ENCODE data around the gene UTS2B.
"Not testable (repeated sequence)": the region's sequence is repeated elsewhere in the genome, so short reads cannot be mapped to it uniquely, and the experiment has no call there.

Gene UTS2B

DNA sequence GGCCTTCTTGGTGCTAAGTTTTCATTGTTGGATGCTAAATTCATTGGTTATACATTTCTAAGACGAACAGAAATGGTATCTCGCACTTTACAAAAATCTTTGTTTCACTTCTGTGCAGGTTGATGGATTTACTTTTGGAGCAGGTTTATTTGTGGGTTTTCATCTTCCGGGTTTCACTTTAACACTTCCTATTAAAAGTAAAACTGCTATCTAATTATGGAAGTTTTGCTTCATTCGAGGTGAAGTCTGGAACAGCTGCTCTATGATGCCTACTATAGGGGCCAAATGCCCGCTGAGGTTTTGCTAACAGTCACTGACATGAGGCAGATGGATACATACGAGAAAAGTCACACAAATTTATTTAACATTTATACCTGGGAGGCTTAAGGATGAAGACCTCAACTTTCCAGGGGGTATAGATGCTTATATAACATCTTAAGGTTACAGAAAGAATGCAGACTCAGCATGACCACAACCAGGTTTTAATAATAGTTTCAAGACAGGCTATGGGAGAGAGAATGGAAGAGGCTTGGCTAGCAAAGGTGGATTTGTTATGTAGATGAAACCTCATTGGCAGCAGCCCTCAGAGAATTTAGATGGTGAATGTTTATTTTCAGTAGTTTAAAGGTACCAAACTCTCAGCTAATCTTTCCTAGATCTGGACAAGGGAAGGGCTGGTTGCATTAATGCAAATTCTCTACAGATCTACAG is 77.1 kb downstream of the UTS2B start:
- no peak for DNase-seq (ENCODE audit: low read depth, low spot score)
- H3K27ac ChIP-seq = no peak overlapping the region

DNA sequence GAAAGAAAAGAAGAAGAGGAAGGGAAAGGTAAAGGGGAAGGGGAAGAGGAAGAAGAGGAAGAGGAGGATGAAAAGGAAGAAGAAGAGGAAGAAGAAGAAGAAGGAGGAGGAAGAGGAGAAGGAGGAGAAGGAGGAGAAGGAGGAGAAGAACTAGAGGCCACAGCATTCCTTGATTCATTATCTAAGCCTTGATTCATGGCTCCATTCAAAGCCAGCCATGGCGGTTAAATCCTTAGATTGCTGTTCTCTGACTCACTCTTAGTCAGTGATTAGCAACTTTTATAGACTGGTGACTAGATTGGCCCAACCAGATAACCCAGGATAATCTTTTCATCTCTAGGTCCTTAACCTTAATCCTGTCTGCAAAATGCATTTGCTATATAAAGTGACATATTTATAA is 83.7 kb downstream of the UTS2B start:
- peak; percentile 41 for DNase-seq (ENCODE audit: low read depth, low spot score)
- no peak overlapping the region for H3K27ac ChIP-seq

DNA sequence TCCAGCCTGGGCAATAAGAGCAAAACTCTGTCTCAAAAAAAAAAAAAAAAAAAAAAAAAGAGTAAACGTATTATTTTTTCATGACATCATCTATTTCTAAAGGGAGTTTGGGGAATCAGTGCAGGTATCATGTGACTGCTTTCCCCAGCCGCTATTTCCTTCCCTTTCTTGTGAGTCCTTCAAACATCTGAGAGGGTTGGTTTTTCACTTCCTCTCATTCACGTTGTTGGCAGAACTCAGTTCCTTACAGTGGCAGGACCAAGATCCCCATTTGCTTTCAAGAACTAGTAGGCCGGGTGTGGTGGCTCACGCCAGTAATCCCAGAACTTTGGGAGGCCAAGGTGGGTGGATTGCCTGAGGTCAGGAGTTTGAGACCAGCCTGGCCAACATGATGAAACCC is 84.3 kb downstream of the UTS2B start:
- not testable (repeated sequence) for DNase-seq (ENCODE audit: low read depth, low spot score); H3K27ac ChIP-seq

DNA sequence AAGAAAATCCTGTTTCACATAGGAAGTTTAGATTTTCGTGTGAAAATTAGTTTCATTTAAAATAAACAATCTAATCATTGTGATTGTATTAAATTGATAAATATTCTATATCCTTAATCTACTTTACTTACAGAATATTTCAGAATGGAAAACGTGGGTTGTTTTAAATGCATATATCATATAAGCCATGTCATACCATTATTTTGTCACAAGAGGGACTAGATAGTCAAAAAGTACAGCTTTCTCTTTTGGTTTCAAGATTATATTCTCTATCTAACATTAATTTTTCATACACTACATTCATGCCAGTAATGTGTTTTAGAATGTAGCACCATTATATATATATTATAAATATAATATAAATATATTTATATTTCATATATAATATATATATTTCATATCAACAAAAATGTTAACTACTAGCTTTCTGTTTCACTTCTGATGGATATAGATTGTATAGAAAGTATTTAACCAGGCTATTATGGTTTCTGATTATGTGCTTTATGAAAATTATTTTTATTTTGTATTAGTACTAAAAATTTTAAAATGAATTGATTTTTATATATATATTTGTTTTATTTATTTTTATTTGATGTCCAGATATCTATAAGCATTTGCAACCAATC is 86.0 kb downstream of the UTS2B start:
- DNase-seq (ENCODE audit: low read depth, low spot score) = no peak
- no peak overlapping the region for H3K27ac ChIP-seq

DNA sequence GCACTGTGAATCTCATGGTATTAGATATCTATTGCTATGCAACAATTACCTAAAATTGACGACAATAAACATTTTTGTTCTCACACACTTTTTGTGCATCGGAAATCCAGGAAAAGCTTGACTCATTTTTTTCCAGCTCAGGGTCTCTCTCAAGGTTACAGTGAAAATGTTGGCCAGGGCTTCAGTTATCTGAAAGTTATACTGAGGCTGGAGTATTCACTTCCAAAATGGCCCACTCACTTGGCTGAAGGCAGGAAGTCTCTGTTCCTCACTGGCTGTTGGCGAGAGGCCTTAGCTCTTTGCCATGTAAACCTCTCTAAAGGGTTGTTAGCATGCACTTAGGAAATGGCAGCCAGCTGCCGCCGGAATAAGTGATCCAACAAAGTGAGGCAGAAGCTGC is 89.8 kb downstream of the UTS2B start:
- H3K27ac ChIP-seq = no peak overlapping the region
- DNase-seq (ENCODE audit: low read depth, low spot score) = no peak

DNA sequence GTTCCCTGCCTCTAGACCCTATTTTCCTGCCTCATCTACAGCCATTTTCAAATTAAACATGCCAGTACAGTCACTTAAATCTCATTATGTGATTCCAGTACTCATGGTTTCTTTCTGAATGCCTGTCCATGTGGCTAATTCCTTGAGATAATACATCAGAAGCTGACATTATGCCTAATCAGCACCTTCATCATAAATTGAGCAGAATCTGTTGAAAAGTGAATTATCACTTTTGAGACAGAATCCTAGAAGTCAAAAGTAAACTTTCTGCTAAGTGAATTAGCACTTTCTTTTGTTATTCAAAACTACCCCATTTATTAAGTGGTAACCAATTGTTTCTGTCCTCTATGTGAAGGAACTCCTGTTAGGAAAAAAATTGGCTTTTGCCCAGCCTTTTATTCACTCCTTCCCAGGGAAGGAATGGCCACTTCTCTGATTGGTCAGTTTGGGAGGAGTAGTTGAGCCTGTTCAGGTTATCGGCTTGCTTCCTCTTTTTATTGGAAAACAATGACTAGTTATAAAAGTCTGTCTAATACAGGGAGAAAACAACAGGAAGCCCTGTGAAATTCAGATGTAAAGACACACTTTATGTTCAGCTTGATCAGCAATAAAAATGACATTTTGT is 90.8 kb downstream of the UTS2B start:
- no peak for DNase-seq (ENCODE audit: low read depth, low spot score)
- no peak overlapping the region for H3K27ac ChIP-seq

DNA sequence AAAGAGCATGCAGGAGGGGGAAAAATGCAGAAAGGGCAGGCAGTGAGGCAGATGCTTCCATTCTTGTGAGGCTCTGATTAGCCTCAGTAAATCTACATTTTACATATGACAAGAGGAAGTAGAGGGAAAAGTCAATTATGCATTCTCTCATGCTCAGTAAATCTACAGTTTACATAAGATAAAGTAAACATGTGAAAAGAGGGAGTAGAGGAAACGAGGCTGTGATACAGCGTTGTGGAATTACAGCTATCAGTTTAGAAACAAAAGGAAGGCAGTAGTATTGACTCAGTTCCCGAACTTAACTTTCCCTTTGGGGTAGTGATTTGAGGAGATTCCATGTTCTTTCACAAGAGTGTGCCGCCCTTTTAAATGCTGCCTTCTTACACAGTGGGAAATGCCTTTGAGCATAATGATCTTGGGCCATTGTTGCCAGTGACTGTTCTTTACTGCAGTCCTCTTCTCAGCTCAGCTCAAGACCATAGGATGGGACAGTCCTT is 92.0 kb downstream of the UTS2B start:
- H3K27ac ChIP-seq = peak overlapping the region; percentile 39
- DNase-seq (ENCODE audit: low read depth, low spot score) = no peak

DNA sequence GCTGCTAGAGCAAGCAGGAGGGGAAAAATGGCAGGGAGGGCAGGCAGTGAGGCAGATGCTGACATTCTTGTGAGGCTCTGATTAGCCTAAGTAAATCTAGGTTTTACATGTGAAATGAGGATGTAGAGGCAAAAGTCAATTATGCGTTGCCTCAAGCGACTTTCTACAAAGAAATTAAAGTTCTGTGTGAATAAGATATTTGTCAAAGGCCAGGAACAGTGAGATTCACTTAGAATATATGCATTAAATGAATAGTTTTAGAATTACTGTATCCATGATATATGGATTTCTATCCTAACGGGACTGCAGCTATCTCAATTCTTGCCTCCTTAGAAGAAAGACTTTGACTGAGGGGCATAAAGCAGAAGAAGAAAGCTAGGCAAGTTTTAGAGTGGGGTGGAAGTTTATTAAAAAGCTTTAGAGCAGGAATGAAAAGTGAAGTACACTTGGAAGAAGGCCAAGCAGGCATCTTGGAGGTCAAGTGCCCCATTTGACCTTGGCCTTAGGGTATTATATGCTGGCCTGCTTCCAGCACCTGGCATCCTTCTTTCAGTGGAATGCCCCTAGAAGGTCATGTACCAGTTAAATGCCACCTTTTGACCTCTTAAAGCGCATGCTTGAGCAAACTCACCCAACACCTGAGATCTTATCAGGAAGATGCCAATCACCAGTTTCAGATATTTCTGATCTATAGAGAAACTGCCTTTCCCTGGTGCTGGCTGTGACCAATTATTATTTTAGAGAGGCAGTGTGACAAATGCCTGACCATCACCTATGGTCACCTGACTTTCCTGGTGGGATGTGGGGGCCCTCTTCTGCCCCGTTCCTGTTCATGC is 93.1 kb downstream of the UTS2B start:
- DNase-seq (ENCODE audit: low read depth, low spot score) = no peak
- H3K27ac ChIP-seq = no peak overlapping the region

DNA sequence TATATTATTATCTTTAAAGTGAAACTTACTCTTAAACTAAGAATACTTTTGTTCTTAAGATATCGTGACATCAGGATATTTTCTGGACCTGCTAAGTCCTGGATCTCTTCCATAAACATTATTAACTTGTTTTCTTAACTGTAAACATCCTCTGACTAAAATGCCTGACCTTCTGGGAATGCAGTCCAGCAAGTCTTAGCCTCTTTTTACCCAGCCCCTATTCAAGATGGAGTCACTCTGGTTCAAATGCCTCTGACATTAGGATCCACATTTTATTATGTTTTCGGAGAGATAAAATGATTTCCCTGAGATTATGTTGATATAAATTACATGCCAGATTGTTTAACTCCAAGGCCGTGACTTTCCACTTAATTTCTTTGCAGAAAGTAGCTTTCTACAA is 93.7 kb downstream of the UTS2B start:
- DNase-seq (ENCODE audit: low read depth, low spot score) = no peak
- no peak overlapping the region for H3K27ac ChIP-seq

DNA sequence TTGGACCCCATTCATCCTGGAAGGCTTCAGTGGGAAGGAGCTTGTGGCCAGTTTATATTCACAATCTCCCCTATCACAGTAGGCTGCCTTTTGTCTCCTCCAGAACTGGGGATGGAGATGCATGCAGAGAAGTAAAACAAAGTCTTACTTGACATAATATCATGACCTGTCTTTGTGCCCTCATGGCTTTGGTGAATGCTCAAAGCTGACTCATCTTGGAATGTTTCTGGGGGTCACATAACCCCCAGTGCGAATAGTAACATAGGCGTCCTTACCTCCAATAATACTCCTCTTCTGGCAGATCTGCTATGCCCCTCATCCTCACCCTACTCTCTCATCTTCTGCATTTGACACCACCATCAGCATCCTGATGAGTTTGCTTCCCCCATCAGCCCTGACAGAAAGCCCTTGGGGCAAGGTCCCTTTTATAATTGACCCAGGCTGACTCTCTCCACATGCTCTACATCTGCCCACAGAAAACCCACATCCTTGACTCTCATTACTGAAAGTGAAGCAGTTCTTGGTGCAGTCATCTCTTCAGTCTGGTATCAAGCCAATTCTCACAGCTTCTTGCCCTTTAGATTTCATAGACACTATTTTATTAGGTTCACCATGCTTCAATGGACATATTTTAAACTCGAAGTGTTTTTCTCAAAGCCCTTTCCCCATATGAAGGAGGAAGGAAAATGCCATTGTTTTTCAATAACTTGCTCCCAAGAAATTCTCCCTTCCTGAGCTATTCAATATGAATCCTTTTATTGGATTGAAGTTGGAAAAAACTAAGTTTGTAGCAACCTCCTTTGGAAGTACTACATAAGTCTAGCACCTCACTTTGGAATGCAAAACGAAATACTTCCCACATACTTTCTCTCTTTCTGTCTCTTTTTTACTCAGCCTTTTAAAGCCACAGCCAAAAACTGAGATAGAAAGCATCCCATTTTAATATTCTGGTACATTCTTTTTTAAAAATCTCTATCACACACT is 94.7 kb downstream of the UTS2B start:
- no peak overlapping the region for H3K27ac ChIP-seq
- DNase-seq (ENCODE audit: low read depth, low spot score) = no peak

DNA sequence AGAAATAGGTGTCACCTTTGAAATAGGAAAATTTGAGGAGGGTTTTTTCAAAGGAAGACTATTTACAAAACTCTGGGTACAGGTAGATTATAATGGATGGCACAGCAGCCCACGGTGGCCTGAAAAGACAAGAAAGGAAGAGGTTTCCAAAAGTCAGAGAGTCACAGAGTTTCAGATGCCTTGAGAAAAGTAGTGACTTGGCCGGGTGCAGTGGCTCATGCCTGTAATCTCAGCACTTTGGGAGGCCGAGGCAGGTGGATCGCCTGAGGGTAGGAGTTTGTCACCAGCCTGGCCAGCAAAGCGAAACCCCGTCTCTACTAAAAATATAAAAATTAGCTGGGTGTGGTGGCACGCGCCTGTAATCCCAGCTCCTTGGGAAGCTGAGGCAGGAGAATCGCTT is 96.1 kb downstream of the UTS2B start:
- DNase-seq (ENCODE audit: low read depth, low spot score) = no peak
- H3K27ac ChIP-seq = no peak overlapping the region

DNA sequence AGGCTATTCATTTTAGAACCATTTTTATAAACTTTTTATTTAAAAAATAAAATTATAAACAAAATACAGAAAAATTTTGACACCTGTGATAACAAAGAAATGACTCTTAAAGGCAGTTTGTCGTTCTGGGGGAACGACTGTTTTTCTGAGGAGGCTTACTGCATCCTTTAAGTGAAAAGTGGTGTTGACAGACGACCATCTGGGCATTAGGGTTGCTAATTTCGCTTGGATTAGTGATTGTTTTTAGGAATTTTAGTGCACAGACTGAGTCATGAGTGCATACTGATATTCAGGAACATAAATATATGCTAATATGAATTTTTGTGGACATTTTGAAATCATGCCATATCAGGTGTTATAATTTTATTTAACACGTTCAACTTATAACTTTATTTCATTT is 102.8 kb downstream of the UTS2B start:
- DNase-seq (ENCODE audit: low read depth, low spot score) = no peak
- H3K27ac ChIP-seq = no peak overlapping the region

DNA sequence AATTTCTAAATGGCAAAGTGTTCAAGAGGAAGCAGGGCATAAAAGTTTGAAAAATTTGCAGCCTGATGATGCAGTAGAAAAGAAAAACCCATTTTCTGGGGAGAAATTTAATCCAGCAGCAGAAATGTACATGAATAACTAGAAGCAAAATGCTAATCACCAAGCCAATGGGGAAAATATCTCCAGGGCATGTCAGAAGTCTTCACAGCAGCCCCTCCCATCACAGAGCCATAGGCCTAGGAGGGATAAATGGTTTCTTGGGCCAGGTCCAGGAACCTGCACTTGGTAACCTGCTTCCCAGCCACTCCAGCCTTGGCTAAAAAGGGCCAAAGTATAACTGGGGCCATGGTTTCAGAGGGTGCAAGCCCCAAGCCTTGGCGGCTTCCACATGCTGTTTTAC is 108.7 kb downstream of the UTS2B start:
- DNase-seq (ENCODE audit: low read depth, low spot score) = no peak
- H3K27ac ChIP-seq = no peak overlapping the region

DNA sequence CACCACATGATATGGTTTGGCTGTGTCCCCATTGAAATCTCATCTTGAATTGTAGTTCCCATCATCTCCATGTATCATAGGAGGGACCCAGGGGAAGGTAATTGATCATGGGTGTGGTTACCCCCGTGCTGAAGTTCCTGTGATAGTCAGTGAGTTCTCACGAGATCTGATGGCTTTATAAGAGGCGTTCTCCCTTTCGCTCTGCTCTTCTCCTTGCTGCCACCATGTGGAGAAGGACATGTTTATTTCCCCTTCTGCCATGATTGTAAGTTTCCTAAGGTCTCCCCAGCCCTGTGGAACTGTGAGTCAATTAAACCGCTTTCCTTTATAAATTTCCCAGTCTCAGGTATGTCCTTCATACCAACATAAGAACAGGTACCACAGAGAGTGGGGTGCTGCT is 109.4 kb downstream of the UTS2B start:
- no peak for DNase-seq (ENCODE audit: low read depth, low spot score)
- no peak overlapping the region for H3K27ac ChIP-seq

DNA sequence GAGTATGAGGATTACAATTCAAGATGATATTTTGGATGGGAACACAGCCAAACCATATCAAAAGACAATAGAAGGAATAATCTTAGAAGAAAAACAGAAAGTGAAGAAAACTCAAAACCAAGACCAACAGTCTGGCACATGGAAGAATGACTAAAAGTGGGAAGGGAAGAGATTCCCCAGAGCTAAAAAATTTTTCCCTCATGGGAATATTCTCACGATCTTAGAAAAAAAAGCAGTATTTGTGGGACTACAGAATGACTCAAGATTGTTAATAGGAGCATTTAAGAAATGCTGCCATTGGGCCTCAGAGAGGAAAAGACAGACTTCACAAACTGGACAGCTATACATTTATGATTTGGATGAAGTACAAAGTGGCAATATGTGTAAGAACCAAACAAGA is 113.0 kb downstream of the UTS2B start:
- no peak for DNase-seq (ENCODE audit: low read depth, low spot score)
- no peak overlapping the region for H3K27ac ChIP-seq

Measured in epithelial cell of prostate (primary cell).